ENCODE results near the gene NAV1. TPM values are rescaled to one million over a fixed set of nuclear protein-coding genes. Genes with fewer than 3 reads are reported as not detected.

NAV1 gene
- total RNA-seq, 2 experiments from 2014 or later: 2.8 to 4.3 TPM

DNA sequence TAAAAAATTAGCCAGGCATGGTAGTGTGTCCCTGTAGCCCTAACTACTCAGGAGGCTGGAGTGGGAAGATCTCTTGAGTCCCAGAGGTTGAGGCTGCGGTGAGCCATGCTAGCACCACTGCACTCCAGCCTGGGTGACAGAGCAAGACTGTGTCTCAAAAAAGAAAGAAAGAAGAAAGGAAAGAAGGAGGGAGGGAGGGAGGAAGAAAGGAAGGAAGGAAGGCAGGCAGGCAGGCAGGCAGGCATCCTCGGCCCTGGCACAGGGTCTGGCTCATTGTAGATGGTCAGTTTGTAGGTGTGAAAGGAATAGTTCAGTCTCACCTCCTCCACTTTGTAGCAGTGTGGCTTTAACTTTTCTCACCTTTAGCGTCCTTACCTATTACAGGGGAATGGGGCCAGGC is 25.0 kb downstream of the NAV1 start:
- no peaks in the 10 kb centered on the region for H3K9me3 ChIP-seq (ENCODE audit: control insufficient read depth in 1 of 2, insufficient read depth in 1 of 2, low read length in 2 of 2)
- H3K36me3 Mint-ChIP-seq (ENCODE audit: low read depth): no peaks in the 10 kb centered on the region
- H3K9me3 Mint-ChIP-seq: no peaks in the 10 kb centered on the region
- ChIA-PET POLR2A (no interaction called here), CTCF (no interaction called here)
- peaks cover 4% of the 10 kb centered on the region for H3K4me1 ChIP-seq (ENCODE audit: insufficient read depth, low read length)
- H3K36me3 ChIP-seq (ENCODE audit: insufficient read depth, low read length): no peaks in the 10 kb centered on the region
- no peaks in the 10 kb centered on the region for H3K27me3 Mint-ChIP-seq
- intact Hi-C loops (cut with DNase I, micrococcal nuclease): loop anchor here in 1 of 2 experiments (5.0 kb wide), 1 partner anchor 408 kb away; no protein-coding TSS in a partner anchor
- no peak overlapping the region for H3K4me3 ChIP-seq (ENCODE audit: low read length)
- no peak overlapping the region for H3K27ac ChIP-seq (ENCODE audit: low read depth in 1 of 2, low read length in 2 of 2)
- H3K27me3 ChIP-seq (ENCODE audit: control insufficient read depth in 1 of 2, insufficient read depth in 2 of 2, low read length in 2 of 2): no peaks in the 10 kb centered on the region
- H3K4me3 Mint-ChIP-seq: no peak overlapping the region
- DNase-seq (no peak), ATAC-seq (ENCODE audit: poor library complexity) (no peak)
- TF ChIP-seq, protein P1, sequence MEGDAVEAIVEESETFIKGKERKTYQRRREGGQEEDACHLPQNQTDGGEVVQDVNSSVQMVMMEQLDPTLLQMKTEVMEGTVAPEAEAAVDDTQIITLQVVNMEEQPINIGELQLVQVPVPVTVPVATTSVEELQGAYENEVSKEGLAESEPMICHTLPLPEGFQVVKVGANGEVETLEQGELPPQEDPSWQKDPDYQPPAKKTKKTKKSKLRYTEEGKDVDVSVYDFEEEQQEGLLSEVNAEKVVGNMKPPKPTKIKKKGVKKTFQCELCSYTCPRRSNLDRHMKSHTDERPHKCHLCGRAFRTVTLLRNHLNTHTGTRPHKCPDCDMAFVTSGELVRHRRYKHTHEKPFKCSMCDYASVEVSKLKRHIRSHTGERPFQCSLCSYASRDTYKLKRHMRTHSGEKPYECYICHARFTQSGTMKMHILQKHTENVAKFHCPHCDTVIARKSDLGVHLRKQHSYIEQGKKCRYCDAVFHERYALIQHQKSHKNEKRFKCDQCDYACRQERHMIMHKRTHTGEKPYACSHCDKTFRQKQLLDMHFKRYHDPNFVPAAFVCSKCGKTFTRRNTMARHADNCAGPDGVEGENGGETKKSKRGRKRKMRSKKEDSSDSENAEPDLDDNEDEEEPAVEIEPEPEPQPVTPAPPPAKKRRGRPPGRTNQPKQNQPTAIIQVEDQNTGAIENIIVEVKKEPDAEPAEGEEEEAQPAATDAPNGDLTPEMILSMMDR (IDR thresholded peaks at IDR 0.05): no peak
- H3K4me1 Mint-ChIP-seq (ENCODE audit: low read depth): peaks cover 6% of the 10 kb centered on the region
- no peak overlapping the region for H3K27ac Mint-ChIP-seq

DNA sequence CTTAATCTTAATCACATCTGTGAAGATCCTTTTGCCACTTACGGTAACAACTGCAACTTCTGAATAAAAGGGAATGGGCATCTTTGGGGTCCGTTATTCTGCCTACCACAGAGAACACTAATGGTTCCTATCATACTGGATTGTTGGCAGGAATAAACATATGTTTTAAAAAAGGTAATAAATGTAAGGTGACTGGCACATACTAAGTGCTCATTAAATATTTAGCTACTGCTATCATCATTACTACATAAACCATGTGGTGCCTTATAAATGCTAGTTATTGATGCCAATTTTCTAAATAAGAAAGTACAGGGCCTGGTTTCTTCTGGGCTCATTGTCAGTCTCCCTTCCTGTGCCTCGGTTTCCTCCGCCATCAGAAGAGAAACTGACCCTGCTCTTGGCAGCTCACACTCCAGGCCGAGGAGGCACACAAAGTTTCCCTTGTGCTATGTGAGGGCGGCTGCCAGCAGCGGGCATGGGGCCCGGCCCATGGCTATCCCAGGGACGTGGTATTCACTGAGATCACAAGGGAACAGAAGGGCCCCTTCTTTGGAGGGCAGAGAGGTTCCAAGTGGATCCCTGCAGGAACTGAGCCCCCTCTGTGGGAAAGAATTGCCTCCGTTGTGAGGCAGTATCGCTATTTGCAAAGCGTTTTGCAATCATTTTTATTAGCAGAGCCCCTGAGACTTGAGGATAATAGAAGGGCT is 26.2 kb downstream of the NAV1 start:
- Mint-ChIP-seq H3K4me1 (ENCODE audit: low read depth) (no peaks in the 10 kb centered on the region), H3K4me3 (no peak overlapping the region), H3K27ac (no peak overlapping the region), H3K36me3 (ENCODE audit: low read depth) (no peaks in the 10 kb centered on the region), H3K27me3 (no peaks in the 10 kb centered on the region), H3K9me3 (no peaks in the 10 kb centered on the region)
- H3K27me3 ChIP-seq (ENCODE audit: control insufficient read depth in 1 of 2, insufficient read depth in 2 of 2, low read length in 2 of 2): no peaks in the 10 kb centered on the region
- TF ChIP-seq, protein P1 (IDR thresholded peaks at IDR 0.05): no peak
- CTCF ChIA-PET: no interaction called here
- no peak for DNase-seq
- intact Hi-C loops (cut with DNase I, micrococcal nuclease): no loop called here
- H3K27ac ChIP-seq (ENCODE audit: low read depth in 1 of 2, low read length in 2 of 2): no peak overlapping the region
- POLR2A ChIA-PET: no interaction called here
- H3K4me1 ChIP-seq (ENCODE audit: insufficient read depth, low read length): no peaks in the 10 kb centered on the region
- no peaks in the 10 kb centered on the region for H3K9me3 ChIP-seq (ENCODE audit: control insufficient read depth in 1 of 2, insufficient read depth in 1 of 2, low read length in 2 of 2)
- no peak for ATAC-seq (ENCODE audit: poor library complexity)
- no peak overlapping the region for H3K4me3 ChIP-seq (ENCODE audit: low read length)
- H3K36me3 ChIP-seq (ENCODE audit: insufficient read depth, low read length): no peaks in the 10 kb centered on the region

DNA sequence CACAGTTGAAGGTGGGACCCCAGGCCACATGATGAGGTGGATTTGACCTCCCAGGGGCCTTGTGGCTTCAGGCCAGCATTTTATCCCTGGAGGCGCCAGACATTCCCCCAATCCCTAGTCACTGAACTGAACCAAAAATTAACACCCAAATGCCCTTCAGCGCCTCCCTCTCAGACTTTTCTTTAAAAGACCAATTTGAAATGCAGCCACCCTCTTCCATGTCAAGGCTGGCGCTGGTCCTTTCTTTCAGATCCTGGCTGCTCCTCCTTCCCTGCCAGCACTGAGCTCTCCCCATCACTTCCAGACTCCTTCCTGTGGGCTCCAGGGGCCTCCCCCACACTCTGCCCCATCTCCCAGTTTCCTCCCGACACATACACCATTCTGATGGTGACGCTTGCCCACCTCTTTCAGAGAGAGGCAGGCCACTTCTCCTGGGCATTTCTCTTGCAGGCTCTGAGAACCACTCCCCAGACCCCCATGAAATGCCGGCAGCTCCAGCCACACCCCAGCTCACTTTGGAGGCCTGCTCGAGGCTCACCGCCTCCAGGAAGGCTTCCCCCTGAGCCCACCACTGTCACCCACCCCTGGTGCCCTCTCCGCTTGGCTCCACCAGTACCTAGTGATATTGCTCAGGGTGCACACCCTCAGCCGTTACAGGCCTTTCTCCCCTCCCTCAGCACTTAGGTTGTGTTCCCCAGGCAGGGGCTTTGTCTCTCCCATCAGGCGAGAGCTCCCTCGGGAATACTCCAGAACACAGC is 27.0 kb downstream of the NAV1 start:
- H3K36me3 ChIP-seq (ENCODE audit: insufficient read depth, low read length): no peaks in the 10 kb centered on the region
- DNase-seq (no peak), ATAC-seq (ENCODE audit: poor library complexity) (no peak)
- TF ChIP-seq, protein P1 (IDR thresholded peaks at IDR 0.05): no peak
- no peak overlapping the region for H3K27ac ChIP-seq (ENCODE audit: low read depth in 1 of 2, low read length in 2 of 2)
- no peaks in the 10 kb centered on the region for H3K9me3 Mint-ChIP-seq
- no peak overlapping the region for H3K4me3 ChIP-seq (ENCODE audit: low read length)
- H3K4me1 Mint-ChIP-seq (ENCODE audit: low read depth): no peaks in the 10 kb centered on the region
- no peak overlapping the region for H3K27ac Mint-ChIP-seq
- no peaks in the 10 kb centered on the region for H3K27me3 Mint-ChIP-seq
- CTCF ChIA-PET: no interaction called here
- POLR2A ChIA-PET: no interaction called here
- no peak overlapping the region for H3K4me3 Mint-ChIP-seq
- H3K36me3 Mint-ChIP-seq (ENCODE audit: low read depth): no peaks in the 10 kb centered on the region
- no peaks in the 10 kb centered on the region for H3K4me1 ChIP-seq (ENCODE audit: insufficient read depth, low read length)
- intact Hi-C loops (cut with DNase I, micrococcal nuclease): no loop called here
- H3K27me3 ChIP-seq (ENCODE audit: control insufficient read depth in 1 of 2, insufficient read depth in 2 of 2, low read length in 2 of 2): no peaks in the 10 kb centered on the region
- no peaks in the 10 kb centered on the region for H3K9me3 ChIP-seq (ENCODE audit: control insufficient read depth in 1 of 2, insufficient read depth in 1 of 2, low read length in 2 of 2)
